ENCODE measurements around the gene CYSRT1. TPM values are rescaled to one million over a fixed set of nuclear protein-coding genes. Genes with fewer than 3 reads are reported as not detected.

CYSRT1 gene
- polyA plus RNA-seq, 1 of the 3 experiments (the other 2 are of a cell fraction): 2.1 TPM

DNA sequence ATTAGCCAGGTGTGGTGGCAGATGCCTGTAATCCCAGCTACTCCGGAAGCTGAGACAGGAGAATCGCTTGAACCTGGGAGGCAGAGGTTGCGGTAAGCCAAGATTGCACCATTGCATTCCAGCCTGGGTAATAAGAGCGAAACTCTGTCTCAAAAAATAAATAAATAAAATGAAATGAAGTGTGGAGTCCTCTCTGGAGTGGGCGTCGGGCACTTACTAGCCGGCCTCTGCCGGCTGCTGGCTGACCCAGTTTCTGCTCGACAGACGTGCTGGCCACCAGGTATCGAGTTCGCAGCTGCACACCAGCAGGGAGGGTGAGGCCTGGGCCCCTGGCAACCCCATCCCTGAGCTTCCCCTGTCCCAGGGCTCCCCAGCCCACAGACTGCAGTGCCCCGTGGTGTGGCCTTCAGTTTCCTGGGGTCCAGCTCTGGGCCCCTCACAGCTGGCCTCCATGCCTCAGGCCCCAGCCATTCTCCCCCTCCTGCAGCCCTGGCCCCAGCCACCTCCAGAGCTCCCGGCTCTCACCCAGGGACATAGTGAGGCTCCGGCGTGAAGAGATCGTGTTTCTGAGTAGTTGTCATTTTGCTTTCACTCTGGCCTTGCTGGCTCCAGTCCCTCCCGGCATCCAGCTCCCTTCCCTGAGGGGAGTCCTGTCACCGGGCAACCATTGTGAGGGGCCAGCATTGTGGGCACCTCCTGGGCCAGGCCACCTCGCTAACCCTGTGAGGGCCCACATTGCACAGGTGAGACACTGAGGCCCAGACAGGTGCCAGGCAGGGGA is 22.4 kb downstream of the CYSRT1 start:
- H3K4me2 ChIP-seq: no peak overlapping the region
- ChIA-PET CTCF (interaction anchor here (1.2 to 8.2 kb wide), 2 partner anchors 10 to 183 kb away, joined by 4 to 38 read pairs; no protein-coding TSS in a partner anchor), POLR2A (interaction anchor here (0.6 kb wide), 2 partner anchors 118 to 156 kb away, joined by 3 read pairs; no protein-coding TSS in a partner anchor)
- no peaks in the 10 kb centered on the region for H3K9me2 ChIP-seq
- H3F3A ChIP-seq (replicated peaks; ENCODE audit: insufficient read depth): peaks cover 9% of the 10 kb centered on the region
- DNase-seq: no peak
- no peak overlapping the region for H2AFZ ChIP-seq (ENCODE audit: low read depth)
- no peak overlapping the region for H3K9ac ChIP-seq
- H4K20me1 ChIP-seq (ENCODE audit: insufficient read depth): peaks cover 21% of the 10 kb centered on the region
- no peak overlapping the region for H3K4me3 ChIP-seq (ENCODE audit: low read depth in 2 of 2, low read length in 1 of 2)
- peaks cover 8 to 16% of the 10 kb centered on the region in 2 experiments; a peak in 1 of 4 replicates for H3K4me1 ChIP-seq (ENCODE audit: control insufficient read depth in 1 of 2, insufficient read depth in 2 of 2, low read depth in 1 of 2, low read length in 1 of 2)
- peaks cover 20% of the 10 kb centered on the region for H3K79me2 ChIP-seq (ENCODE audit: insufficient read depth)
- H3K9me3 ChIP-seq: no peaks in the 10 kb centered on the region
- TF ChIP-seq, protein P1, sequence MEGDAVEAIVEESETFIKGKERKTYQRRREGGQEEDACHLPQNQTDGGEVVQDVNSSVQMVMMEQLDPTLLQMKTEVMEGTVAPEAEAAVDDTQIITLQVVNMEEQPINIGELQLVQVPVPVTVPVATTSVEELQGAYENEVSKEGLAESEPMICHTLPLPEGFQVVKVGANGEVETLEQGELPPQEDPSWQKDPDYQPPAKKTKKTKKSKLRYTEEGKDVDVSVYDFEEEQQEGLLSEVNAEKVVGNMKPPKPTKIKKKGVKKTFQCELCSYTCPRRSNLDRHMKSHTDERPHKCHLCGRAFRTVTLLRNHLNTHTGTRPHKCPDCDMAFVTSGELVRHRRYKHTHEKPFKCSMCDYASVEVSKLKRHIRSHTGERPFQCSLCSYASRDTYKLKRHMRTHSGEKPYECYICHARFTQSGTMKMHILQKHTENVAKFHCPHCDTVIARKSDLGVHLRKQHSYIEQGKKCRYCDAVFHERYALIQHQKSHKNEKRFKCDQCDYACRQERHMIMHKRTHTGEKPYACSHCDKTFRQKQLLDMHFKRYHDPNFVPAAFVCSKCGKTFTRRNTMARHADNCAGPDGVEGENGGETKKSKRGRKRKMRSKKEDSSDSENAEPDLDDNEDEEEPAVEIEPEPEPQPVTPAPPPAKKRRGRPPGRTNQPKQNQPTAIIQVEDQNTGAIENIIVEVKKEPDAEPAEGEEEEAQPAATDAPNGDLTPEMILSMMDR (IDR thresholded peaks at IDR 0.05): no peak
- TF ChIP-seq RFX5 (IDR thresholded peaks at IDR 0.05; ENCODE audit: low read length): no peak
- TF ChIP-seq EP300 (IDR thresholded peaks at IDR 0.05; ENCODE audit: borderline replicate concordance in 1 of 2, low read depth in 1 of 2, low read length in 1 of 2): no peak
- TF ChIP-seq, protein P2, sequence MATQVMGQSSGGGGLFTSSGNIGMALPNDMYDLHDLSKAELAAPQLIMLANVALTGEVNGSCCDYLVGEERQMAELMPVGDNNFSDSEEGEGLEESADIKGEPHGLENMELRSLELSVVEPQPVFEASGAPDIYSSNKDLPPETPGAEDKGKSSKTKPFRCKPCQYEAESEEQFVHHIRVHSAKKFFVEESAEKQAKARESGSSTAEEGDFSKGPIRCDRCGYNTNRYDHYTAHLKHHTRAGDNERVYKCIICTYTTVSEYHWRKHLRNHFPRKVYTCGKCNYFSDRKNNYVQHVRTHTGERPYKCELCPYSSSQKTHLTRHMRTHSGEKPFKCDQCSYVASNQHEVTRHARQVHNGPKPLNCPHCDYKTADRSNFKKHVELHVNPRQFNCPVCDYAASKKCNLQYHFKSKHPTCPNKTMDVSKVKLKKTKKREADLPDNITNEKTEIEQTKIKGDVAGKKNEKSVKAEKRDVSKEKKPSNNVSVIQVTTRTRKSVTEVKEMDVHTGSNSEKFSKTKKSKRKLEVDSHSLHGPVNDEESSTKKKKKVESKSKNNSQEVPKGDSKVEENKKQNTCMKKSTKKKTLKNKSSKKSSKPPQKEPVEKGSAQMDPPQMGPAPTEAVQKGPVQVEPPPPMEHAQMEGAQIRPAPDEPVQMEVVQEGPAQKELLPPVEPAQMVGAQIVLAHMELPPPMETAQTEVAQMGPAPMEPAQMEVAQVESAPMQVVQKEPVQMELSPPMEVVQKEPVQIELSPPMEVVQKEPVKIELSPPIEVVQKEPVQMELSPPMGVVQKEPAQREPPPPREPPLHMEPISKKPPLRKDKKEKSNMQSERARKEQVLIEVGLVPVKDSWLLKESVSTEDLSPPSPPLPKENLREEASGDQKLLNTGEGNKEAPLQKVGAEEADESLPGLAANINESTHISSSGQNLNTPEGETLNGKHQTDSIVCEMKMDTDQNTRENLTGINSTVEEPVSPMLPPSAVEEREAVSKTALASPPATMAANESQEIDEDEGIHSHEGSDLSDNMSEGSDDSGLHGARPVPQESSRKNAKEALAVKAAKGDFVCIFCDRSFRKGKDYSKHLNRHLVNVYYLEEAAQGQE (IDR thresholded peaks at IDR 0.05; ENCODE audit: low read depth, low read length): no peak
- TF ChIP-seq TAF1 (IDR thresholded peaks at IDR 0.05; ENCODE audit: borderline replicate concordance, low read depth, low read length): no peak
- no peak for TF ChIP-seq FOXM1 (IDR thresholded peaks at IDR 0.05; ENCODE audit: low read depth)
- TF ChIP-seq NFIC (IDR thresholded peaks at IDR 0.05; ENCODE audit: borderline replicate concordance): no peak
- no peak for TF ChIP-seq RXRA (IDR thresholded peaks at IDR 0.05; ENCODE audit: borderline replicate concordance, low read depth)
- TF ChIP-seq JUND (IDR thresholded peaks at IDR 0.05): no peak
- TF ChIP-seq, protein P3, sequence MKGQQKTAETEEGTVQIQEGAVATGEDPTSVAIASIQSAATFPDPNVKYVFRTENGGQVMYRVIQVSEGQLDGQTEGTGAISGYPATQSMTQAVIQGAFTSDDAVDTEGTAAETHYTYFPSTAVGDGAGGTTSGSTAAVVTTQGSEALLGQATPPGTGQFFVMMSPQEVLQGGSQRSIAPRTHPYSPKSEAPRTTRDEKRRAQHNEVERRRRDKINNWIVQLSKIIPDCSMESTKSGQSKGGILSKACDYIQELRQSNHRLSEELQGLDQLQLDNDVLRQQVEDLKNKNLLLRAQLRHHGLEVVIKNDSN (IDR thresholded peaks at IDR 0.05; ENCODE audit: borderline replicate concordance, low read depth): no peak
- TF ChIP-seq, protein P4, sequence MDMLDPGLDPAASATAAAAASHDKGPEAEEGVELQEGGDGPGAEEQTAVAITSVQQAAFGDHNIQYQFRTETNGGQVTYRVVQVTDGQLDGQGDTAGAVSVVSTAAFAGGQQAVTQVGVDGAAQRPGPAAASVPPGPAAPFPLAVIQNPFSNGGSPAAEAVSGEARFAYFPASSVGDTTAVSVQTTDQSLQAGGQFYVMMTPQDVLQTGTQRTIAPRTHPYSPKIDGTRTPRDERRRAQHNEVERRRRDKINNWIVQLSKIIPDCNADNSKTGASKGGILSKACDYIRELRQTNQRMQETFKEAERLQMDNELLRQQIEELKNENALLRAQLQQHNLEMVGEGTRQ (IDR thresholded peaks at IDR 0.05; ENCODE audit: borderline replicate concordance, low read depth, low read length): no peak
- TF ChIP-seq NRF1 (IDR thresholded peaks at IDR 0.05; ENCODE audit: low read depth, low read length): no peak
- no peak for TF ChIP-seq SIN3A (IDR thresholded peaks at IDR 0.05; ENCODE audit: borderline replicate concordance, low read depth, low read length)
- no peak for TF ChIP-seq FOSL2 (IDR thresholded peaks at IDR 0.05; ENCODE audit: borderline replicate concordance, low read depth)
- no peak for TF ChIP-seq MXI1 (IDR thresholded peaks at IDR 0.05; ENCODE audit: low read depth, low read length)
- TF ChIP-seq SMC3 (IDR thresholded peaks at IDR 0.05; ENCODE audit: low read depth, low read length): no peak
- TF ChIP-seq ELF1 (IDR thresholded peaks at IDR 0.05): no peak
- no peak for TF ChIP-seq YY1 (IDR thresholded peaks at IDR 0.05; ENCODE audit: low read depth)
- TF ChIP-seq RAD21 (IDR thresholded peaks at IDR 0.05; ENCODE audit: low read length): no peak
- no peak overlapping the region for H3K27ac ChIP-seq (ENCODE audit: low read depth in 2 of 2, low read length in 1 of 2)
- no peaks in the 10 kb centered on the region for H3K27me3 ChIP-seq (ENCODE audit: insufficient read depth)
- H3K36me3 ChIP-seq (replicated peaks in 1 of 2; ENCODE audit: control insufficient read depth in 1 of 2, insufficient read depth in 2 of 2, low read length in 1 of 2): peaks cover 11 to 12% of the 10 kb centered on the region in 2 experiments
- WGBS (ENCODE audit: low lambda C conversion rate): 84% methylated on average over 17 of the region's 20 CpGs
